H1 (cell line): ENCODE data around the gene PPP1CC. TPM values are rescaled to one million over a fixed set of nuclear protein-coding genes. Genes with fewer than 3 reads are reported as not detected.

Experiments used
- BRCA1 ChIP-seq: IDR thresholded peaks from 2 replicates; pipeline ENCODE4 v1.6.1; 2012; ENCODE audit warnings: low read depth, low read length, improper control_type of control experiment
- MAX ChIP-seq: IDR thresholded peaks from 2 replicates; pipeline ENCODE4 v1.6.1; 2012; ENCODE audit warnings: inconsistent platforms
- polyA plus RNA-seq, 7 experiments: library from polyadenylated mRNA; depleted of rRNA in 3 of 7; stranded (reverse) in 5 of 7; unstranded in 2 of 7; fragments of >200 nt in 5 of 7; fragments of 200-250 nt in 2 of 7; gene quantifications; 1 replicate in 5 of 7; 2 replicates in 1 of 7; 4 replicates in 1 of 7; pipeline versions ENCODE4 v1.2.1 to v1.2.3, GENCODE V29; 2011 to 2013; ENCODE audit warnings: missing spikeins in 2 of 7, mixed read lengths in 2 of 7
- total RNA-seq: library from RNA; stranded (reverse); fragmentation: NEBNext Ultra II Directional; extraction: Animal tissue kit (Norgen Biotek cat#: 25700); gene quantifications from 2 replicates; pipeline ENCODE4 v1.2.1, GENCODE V29; 2021

Gene PPP1CC
- total and polyA plus RNA-seq, 2 of the 8 experiments (the other 6 are each of a cell fraction or from before 2014, with no cell fraction given): 193 to 350 TPM

GRCh38 chr12:110731479-110731878, 11.2 kb downstream of the PPP1CC start (continued):
- TF ChIP-seq MAX (no peak), BRCA1 (no peak)
- TF ChIP-seq, all 59 proteins: peak for 0
